ENCODE measurements around the gene FOXP1. TPM values are rescaled to one million over a fixed set of nuclear protein-coding genes. Genes with fewer than 3 reads are reported as not detected.

The FOXP1 gene
- total and polyA plus RNA-seq, 5 experiments from 2014 or later = 280 to 443 (median 382) TPM

DNA sequence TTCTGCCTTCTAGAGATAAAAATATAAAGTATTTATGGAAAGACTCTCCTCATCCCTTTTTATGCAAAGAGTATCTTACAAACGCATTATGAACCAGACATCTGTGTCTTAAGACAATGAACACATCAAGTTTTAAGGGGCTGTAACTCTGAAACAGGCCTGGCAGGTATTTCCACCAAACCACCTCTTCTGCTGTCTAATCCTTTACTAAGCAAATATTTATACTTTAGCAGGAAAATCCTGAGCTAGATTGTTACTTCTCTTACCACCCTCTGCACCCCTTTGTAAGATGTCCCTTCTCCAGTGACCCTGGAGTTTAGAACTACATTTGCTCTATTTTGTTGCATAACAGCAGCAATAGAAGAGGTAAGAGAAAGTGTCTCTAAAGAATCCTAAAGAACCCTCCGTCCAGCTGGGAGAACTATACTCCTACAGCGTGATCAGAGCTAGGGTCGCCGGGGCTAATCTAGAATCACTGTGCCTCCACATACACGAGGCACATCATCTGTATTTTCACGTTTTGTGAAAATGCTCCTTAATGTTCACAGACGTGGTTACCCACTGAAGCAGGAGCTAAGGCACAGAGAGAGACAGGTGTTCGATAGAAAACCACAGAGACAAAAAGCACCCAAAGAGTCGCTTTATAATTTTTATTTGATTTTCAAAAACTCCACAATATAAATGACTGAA lies 129.6 kb downstream of the FOXP1 start:
- peak in 3 of 10 donors; percentile 39 to 54 (median 45) for DNase-seq
- Mint-ChIP-seq H3K27me3 (no peaks in the 10 kb centered on the region), H3K36me3 (no peaks in the 10 kb centered on the region), H3K4me3 (peak overlapping the region; percentile 63 to 88 (median 80)), H3K9me3 (no peaks in the 10 kb centered on the region), H3K4me1 (peaks cover 60 to 100% (median 98%) of the 10 kb centered on the region in 4 donors), H3K27ac (peak overlapping the region; percentile 89 to 99 (median 98))
- POLR2A ChIA-PET = interaction anchor here (1.0 to 9.6 kb wide), 20 partner anchors 9 to 185 kb away, joined by 3 to 164 read pairs (median 13); partner anchors contain the start of gene FOXP1
- peak; percentile 55 to 62 for ATAC-seq

DNA sequence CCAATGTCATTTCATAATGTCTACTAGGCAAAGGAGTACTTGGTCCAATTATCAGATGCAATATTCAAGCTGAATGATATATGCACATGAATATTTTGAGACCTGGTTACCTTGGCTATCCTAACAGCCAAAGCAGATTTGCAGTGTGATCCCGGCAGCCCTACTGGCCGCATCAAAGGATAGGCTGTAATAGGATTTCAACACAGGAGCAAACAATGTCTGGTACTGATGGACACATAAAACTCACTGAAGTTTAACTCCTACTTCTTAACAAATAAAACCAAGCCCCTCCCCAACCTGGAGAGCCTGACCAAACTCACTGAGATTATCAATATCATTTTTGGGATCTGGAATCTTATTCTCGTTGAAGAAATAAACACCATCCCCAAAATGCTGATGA lies 130.2 kb downstream of the FOXP1 start:
- Mint-ChIP-seq H3K27me3 (no peaks in the 10 kb centered on the region), H3K27ac (peak overlapping the region; percentile 89 to 99 (median 98)), H3K9me3 (no peaks in the 10 kb centered on the region), H3K36me3 (no peaks in the 10 kb centered on the region), H3K4me1 (peaks cover 59 to 100% (median 98%) of the 10 kb centered on the region in 4 donors), H3K4me3 (peak overlapping the region in 8 of 10 donors; percentile 1 to 88 (median 78))
- ATAC-seq (no peak), DNase-seq (no peak)
- POLR2A ChIA-PET = interaction anchor here (0.8 to 9.6 kb wide), 13 partner anchors 9 to 129 kb away, joined by 3 to 164 read pairs (median 14); partner anchors contain the start of gene FOXP1

DNA sequence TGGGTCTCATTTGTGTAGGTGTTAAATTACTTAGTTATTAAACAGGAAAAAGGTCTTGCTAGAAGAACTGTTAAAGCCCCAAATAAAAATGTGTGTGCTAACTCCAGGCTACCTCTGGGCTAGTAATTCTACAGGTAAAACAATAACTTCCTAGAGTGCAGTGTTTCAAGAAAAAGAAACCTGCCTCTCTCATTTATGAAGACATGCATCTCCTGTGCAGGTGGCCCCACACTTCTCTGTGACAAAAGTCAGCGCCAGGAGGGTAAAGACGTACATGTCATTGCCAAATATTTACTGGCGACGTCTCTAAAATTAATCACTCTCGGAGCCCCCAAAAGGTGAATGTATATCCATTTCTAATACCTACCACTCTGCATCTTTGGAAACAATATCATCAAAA lies 131.7 kb downstream of the FOXP1 start:
- peak in 1 of 2 donors; percentile 14 for ATAC-seq
- Mint-ChIP-seq H3K4me1 (peaks cover 58 to 100% (median 99%) of the 10 kb centered on the region in 4 donors), H3K4me3 (peak overlapping the region; percentile 34 to 86 (median 76)), H3K27ac (peak overlapping the region; percentile 89 to 99 (median 98)), H3K9me3 (no peaks in the 10 kb centered on the region), H3K27me3 (no peaks in the 10 kb centered on the region), H3K36me3 (peaks cover 0 to under 1% (median 0%) of the 10 kb centered on the region in 3 donors)
- POLR2A ChIA-PET = interaction anchor here (0.7 to 9.6 kb wide), 14 partner anchors 8 to 144 kb away, joined by 3 to 164 read pairs (median 4); no protein-coding TSS in a partner anchor
- peak in 1 of 10 donors; percentile 34 for DNase-seq

DNA sequence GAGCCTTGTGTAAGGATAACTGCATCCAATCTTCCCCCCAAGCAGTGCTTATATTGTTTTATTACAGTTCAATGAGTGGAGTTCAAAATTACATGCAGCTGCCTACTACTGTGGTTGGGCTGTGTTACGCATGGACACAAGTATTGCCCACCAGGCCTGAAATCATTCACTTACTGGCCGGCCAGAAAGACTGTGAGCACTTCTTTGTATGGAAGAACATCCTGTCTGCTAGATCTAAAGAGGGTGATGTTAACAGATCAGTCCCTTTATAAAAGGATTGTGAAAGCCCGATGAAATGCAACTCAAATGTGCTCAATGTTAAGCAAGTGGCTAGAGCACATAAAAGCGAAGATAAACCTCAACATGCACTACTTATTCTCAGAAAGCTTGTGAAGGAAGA lies 132.5 kb downstream of the FOXP1 start:
- POLR2A ChIA-PET = interaction anchor here (0.5 to 6.1 kb wide), 17 partner anchors 7 to 143 kb away, joined by 3 to 164 read pairs (median 4); no protein-coding TSS in a partner anchor
- Mint-ChIP-seq H3K9me3 (no peaks in the 10 kb centered on the region), H3K4me1 (peaks cover 61 to 100% (median 98%) of the 10 kb centered on the region in 4 donors), H3K27ac (peak overlapping the region; percentile 89 to 99 (median 98)), H3K27me3 (no peaks in the 10 kb centered on the region), H3K4me3 (peak overlapping the region; percentile 47 to 86 (median 76)), H3K36me3 (peaks cover 0 to 2% (median 0%) of the 10 kb centered on the region in 3 donors)
- ATAC-seq (peak; percentile 39 to 65), DNase-seq (peak in 5 of 10 donors; percentile 32 to 69 (median 47))

DNA sequence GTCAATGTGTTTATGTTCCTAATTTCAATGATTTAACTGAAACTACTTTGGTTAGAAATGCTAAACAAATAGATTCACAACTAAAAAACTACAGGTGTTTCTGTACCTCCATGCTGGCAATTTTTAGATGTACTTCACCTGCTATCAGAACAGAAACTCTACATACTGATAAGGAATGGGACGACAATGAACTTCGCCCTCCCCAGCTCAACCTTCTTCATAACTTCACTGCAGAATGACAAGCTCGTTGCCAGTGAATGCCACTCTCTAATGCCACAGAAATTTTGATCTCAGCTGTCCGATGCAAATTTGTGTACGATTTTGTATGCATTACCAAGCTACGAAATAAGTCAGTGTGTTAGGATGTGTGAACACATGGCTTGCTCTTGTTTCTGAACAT lies 133.4 kb downstream of the FOXP1 start:
- POLR2A ChIA-PET = interaction anchor here (0.6 to 2.2 kb wide), 5 partner anchors 9 to 148 kb away, joined by 4 to 9 read pairs (median 7); no protein-coding TSS in a partner anchor
- Mint-ChIP-seq H3K4me1 (peaks cover 57 to 99% (median 96%) of the 10 kb centered on the region in 4 donors), H3K9me3 (no peaks in the 10 kb centered on the region), H3K27me3 (no peaks in the 10 kb centered on the region), H3K4me3 (peak overlapping the region in 9 of 10 donors; percentile 34 to 82 (median 49)), H3K36me3 (peaks cover 0 to 2% (median 0%) of the 10 kb centered on the region in 3 donors), H3K27ac (peak overlapping the region; percentile 88 to 99 (median 98))
- DNase-seq (no peak), ATAC-seq (no peak)

DNA sequence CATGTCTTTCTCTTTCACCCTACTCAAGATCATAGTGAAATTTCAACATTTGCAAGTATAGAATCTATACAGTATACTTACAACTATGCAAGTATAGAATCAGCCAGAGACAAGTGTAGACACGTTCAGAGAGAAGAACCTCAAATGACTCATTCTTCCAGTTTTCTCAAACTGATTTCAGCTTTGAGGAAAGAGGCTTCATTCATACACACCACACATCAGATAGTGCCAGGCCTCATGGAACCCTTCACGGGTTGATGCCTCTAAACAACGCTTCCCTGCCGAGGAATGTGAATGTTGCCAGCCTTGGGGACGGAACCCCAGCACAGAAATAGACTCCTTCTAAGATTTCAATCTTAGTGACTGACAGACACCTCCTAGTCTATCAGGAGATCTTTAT lies 135.7 kb downstream of the FOXP1 start:
- H3K9me3 Mint-ChIP-seq = no peaks in the 10 kb centered on the region
- H3K4me3 Mint-ChIP-seq = peak overlapping the region in 8 of 10 donors; percentile 30 to 63 (median 48)
- H3K27me3 Mint-ChIP-seq = no peaks in the 10 kb centered on the region
- POLR2A ChIA-PET = interaction anchor here (0.6 to 8.4 kb wide), 8 partner anchors 6 to 135 kb away, joined by 3 to 164 read pairs (median 5); no protein-coding TSS in a partner anchor
- DNase-seq (no peak), ATAC-seq (no peak)
- H3K4me1 Mint-ChIP-seq = peaks cover 56 to 99% (median 97%) of the 10 kb centered on the region in 4 donors
- H3K36me3 Mint-ChIP-seq = peaks cover 0 to 2% (median 0%) of the 10 kb centered on the region in 3 donors
- H3K27ac Mint-ChIP-seq = peak overlapping the region; percentile 94 to 99 (median 98)

DNA sequence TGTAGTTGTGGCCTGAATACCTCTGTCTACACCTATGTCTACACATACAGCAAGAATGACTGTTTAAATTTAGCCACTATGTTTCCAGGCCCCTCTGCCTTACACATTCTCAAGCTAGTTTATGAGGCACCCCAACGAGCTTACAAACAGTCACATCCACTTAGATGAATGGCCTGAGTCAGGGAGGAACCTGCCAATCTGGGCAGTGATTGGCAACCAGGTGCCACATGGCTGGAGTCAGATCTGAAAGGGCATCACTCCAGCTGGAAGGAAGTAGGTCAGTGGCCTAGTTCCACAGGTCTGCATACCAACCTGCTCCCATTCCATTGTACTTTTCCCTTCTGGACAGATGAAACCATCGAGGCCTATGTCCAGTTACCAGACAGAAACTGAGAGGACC lies 136.3 kb downstream of the FOXP1 start:
- Mint-ChIP-seq H3K36me3 (peaks cover 0 to 2% (median 0%) of the 10 kb centered on the region in 3 donors), H3K4me3 (peak overlapping the region; percentile 4 to 75 (median 49)), H3K27me3 (no peaks in the 10 kb centered on the region), H3K9me3 (no peaks in the 10 kb centered on the region), H3K4me1 (peaks cover 58 to 99% (median 96%) of the 10 kb centered on the region in 4 donors), H3K27ac (peak overlapping the region; percentile 94 to 99 (median 98))
- ATAC-seq = no peak
- POLR2A ChIA-PET = interaction anchor here (0.6 to 9.5 kb wide), 13 partner anchors 7 to 134 kb away, joined by 3 to 164 read pairs (median 3); no protein-coding TSS in a partner anchor
- DNase-seq = no peak

DNA sequence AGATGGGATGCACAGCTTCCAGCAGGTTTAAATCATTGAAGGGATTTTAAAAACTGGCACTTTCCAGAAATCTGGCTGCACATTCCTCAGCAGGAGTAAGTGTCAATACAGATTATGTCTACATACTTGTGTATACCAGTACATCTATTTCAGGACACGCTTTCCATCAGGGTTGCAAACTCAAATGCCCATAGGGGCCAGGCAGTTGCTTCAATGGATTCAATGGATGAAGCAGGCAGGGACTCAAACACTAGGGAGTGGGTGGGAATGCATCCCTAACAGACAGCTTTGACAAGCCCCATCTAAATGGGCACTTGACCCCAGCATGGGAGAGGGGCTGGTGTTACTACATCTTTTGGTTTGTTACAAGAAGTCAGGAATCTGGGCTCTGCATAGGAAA lies 136.8 kb downstream of the FOXP1 start:
- DNase-seq (no peak), ATAC-seq (no peak)
- H3K4me1 Mint-ChIP-seq = peaks cover 59 to 99% (median 96%) of the 10 kb centered on the region in 4 donors
- H3K4me3 Mint-ChIP-seq = peak overlapping the region in 9 of 10 donors; percentile 4 to 75 (median 53)
- no peaks in the 10 kb centered on the region for H3K27me3 Mint-ChIP-seq
- H3K9me3 Mint-ChIP-seq = no peaks in the 10 kb centered on the region
- H3K27ac Mint-ChIP-seq = peak overlapping the region; percentile 94 to 99 (median 98)
- peaks cover 0 to 2% (median 0%) of the 10 kb centered on the region in 3 donors for H3K36me3 Mint-ChIP-seq
- POLR2A ChIA-PET = interaction anchor here (0.6 to 9.5 kb wide), 15 partner anchors 7 to 92 kb away, joined by 3 to 164 read pairs (median 4); no protein-coding TSS in a partner anchor

DNA sequence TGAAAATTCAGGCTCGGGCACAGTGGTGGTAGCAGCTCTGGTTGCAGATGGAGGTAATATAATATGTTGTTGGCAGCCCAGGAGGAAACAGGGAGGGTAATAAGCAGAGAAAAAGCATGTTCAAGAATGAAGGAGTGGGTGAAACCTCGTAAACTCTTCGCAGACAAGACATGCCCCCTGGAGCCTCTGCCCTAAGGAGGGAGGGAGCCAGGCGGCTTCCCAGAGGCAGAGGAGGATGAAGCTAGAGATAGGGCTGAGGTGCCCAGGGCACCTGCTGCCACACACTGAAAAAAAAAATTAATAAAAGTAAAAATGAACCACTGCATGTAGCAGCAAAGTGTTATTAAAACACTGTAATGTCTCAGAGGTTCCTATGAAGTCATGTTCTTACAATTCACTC lies 137.3 kb downstream of the FOXP1 start:
- peak overlapping the region in 9 of 10 donors; percentile 32 to 79 (median 63) for H3K4me3 Mint-ChIP-seq
- POLR2A ChIA-PET = interaction anchor here (0.6 to 9.5 kb wide), 14 partner anchors 8 to 134 kb away, joined by 3 to 164 read pairs (median 4); no protein-coding TSS in a partner anchor
- peaks cover 0 to 2% (median 0%) of the 10 kb centered on the region in 3 donors for H3K36me3 Mint-ChIP-seq
- H3K27me3 Mint-ChIP-seq = no peaks in the 10 kb centered on the region
- no peak for ATAC-seq
- peaks cover 55 to 99% (median 96%) of the 10 kb centered on the region in 4 donors for H3K4me1 Mint-ChIP-seq
- peak overlapping the region; percentile 94 to 99 (median 98) for H3K27ac Mint-ChIP-seq
- H3K9me3 Mint-ChIP-seq = no peaks in the 10 kb centered on the region
- DNase-seq = no peak

DNA sequence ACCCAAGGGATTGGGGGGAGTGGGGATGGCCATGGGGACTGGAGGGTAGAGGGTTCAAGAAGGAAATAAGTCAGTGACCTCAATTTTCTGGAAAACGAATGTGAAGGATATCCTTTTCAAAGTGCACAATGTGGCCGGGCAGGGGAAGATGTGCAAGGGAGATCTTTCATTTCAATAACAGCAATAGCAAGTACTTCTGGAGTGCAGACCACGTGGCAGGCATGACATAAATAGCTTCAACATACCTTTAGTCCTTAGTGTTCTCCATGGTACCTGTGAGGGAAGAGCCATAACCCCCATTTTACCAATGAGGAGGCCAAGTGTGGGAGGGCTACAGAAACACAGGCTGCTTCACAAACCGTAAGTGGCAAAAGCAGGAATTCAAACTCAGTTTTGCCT lies 138.7 kb downstream of the FOXP1 start:
- Mint-ChIP-seq H3K36me3 (peaks cover 0 to 2% (median 0%) of the 10 kb centered on the region in 3 donors), H3K27me3 (no peaks in the 10 kb centered on the region), H3K4me3 (peak overlapping the region; percentile 59 to 87 (median 84)), H3K9me3 (no peaks in the 10 kb centered on the region), H3K27ac (peak overlapping the region; percentile 95 to 100 (median 99)), H3K4me1 (peaks cover 47 to 97% (median 97%) of the 10 kb centered on the region in 4 donors)
- DNase-seq (no peak), ATAC-seq (peak in 1 of 2 donors; percentile 7)
- POLR2A ChIA-PET = interaction anchor here (0.7 to 9.5 kb wide), 17 partner anchors 9 to 1232 kb away, joined by 3 to 164 read pairs (median 6); partner anchors contain the start of gene FOXP1

DNA sequence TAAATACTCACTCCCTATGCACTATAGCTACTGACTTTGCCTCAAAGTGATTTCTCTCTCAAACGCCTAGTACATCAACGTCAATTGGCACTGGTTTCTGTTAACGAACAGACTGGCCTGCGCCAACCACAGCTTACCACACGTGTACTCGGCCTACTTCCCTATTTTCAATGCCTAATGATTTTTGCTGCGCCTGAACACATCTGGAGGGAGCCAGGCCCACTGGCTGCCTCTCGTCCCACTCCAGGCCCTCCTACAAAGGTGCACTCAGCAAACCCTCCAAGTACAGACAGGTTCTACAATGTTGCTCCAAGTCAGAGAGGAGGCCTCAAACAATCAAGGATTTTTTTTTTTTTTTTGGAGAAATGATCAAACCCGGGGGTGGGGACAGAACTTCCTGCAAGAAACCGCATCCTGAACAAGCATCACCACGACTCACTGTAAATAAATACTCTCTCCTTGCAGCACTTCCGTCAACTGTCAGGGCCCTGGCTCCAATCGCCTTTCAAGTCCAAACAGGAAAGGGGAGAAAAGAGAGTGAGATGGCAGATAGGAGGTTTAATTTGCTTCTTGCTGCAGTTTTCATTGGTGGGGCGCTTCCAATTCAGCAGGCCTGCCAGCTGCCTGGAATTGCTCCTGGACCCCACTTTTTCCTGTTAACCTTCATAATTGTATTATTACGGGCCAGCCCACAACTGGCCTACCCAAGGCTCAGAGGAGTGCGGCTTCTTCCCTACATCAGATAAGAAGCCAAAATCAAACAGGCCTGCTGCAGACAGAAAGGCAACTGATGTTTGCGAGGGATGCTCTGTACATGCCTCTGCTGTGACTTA lies 139.3 kb downstream of the FOXP1 start:
- Mint-ChIP-seq H3K36me3 (peaks cover 0 to 2% (median 0%) of the 10 kb centered on the region in 3 donors), H3K4me3 (peak overlapping the region; percentile 59 to 87 (median 84)), H3K27ac (peak overlapping the region; percentile 95 to 100 (median 99)), H3K4me1 (peaks cover 48 to 97% (median 97%) of the 10 kb centered on the region in 4 donors), H3K27me3 (no peaks in the 10 kb centered on the region), H3K9me3 (no peaks in the 10 kb centered on the region)
- ATAC-seq = peak; percentile 69 to 84
- POLR2A ChIA-PET = interaction anchor here (0.5 to 9.5 kb wide), 24 partner anchors 10 to 142 kb away, joined by 3 to 164 read pairs (median 4); partner anchors contain the start of gene FOXP1
- peak; percentile 44 to 96 (median 84) for DNase-seq
